ENCODE data around the gene MARVELD1. TPM values are rescaled to one million over a fixed set of nuclear protein-coding genes. Genes with fewer than 3 reads are reported as not detected.
"Not testable (repeated sequence)": the region's sequence is repeated elsewhere in the genome, so short reads cannot be mapped to it uniquely, and the experiment has no call there.

The MARVELD1 gene
- total and polyA plus RNA-seq, 2 of the 8 experiments (the other 6 are each of a cell fraction or from before 2014, with no cell fraction given): 28.1 to 37.3 TPM

- not testable (repeated sequence) for H2AFZ ChIP-seq (ENCODE audit: low read length); FAIRE-seq
Observed at GRCh38 chr10:97684368-97684713, 29.2 kb upstream of the MARVELD1 start.

More at GRCh38 chr10:97684368-97684713, 29.2 kb upstream of the MARVELD1 start:
- 90% methylated on average over 5 of the region's 7 CpGs; no CpG with 5 or more reads in 1 of the 2 experiments for WGBS, 2 experiments (ENCODE audit: extremely low coverage in 1 of 2, insufficient coverage in 1 of 2, insufficient read length in 1 of 2, insufficient replicate concordance in 2 of 2, low coverage in 1 of 2, low lambda C conversion rate in 2 of 2, missing lambda C conversion rate in 1 of 2)
- Histone ChIP-seq H3K4me1 (replicated peaks in 1 of 4; ENCODE audit: control insufficient read depth in 3 of 4, insufficient read depth in 4 of 4, low read length in 3 of 4) (peaks cover 0 to 16% (median 5%) of the 10 kb centered on the region in 4 experiments; a peak in 4 of 7 replicates), H3K79me2 (ENCODE audit: control insufficient read depth in 1 of 2, insufficient read depth in 2 of 2, low read length in 2 of 2) (peaks cover 0 to 11% of the 10 kb centered on the region in 2 experiments; a peak in 1 of 4 replicates)
- not testable (repeated sequence) for H2BK120ac ChIP-seq (replicated peaks; ENCODE audit: low read depth, low read length); H3K9ac ChIP-seq (replicated peaks in 1 of 4; ENCODE audit: extremely low read depth in 1 of 4, low read depth in 3 of 4, low read length in 3 of 4); H2BK12ac ChIP-seq (ENCODE audit: low read depth, low read length); H4K91ac ChIP-seq (replicated peaks; ENCODE audit: insufficient read length, low read length); H2BK15ac ChIP-seq (ENCODE audit: low read length); H4K5ac ChIP-seq (ENCODE audit: insufficient read length, low read depth, low read length); H3K23me2 ChIP-seq (ENCODE audit: low read depth, low read length); H3K14ac ChIP-seq (ENCODE audit: insufficient read length); H3K56ac ChIP-seq (replicated peaks; ENCODE audit: insufficient read length, low read depth, low read length); H3K4ac ChIP-seq (replicated peaks; ENCODE audit: insufficient read length, low read depth, low read length); H2BK20ac ChIP-seq (ENCODE audit: low read length); H3K9me3 ChIP-seq (ENCODE audit: insufficient read depth in 2 of 2, low read depth in 1 of 2, low read length in 1 of 2); H3K79me1 ChIP-seq (ENCODE audit: low read depth, low read length); H3K4me2 ChIP-seq (ENCODE audit: insufficient read depth in 1 of 2, low read depth in 2 of 2, low read length in 2 of 2); H3K4me3 ChIP-seq (ENCODE audit: extremely low read depth in 1 of 4, insufficient read depth in 2 of 4, low read depth in 3 of 4, low read length in 4 of 4); H4K20me1 ChIP-seq (replicated peaks in 1 of 2; ENCODE audit: control insufficient read depth in 1 of 2, insufficient read depth in 2 of 2, low read length in 2 of 2); H3K23ac ChIP-seq (ENCODE audit: insufficient read length); H2BK5ac ChIP-seq (ENCODE audit: low read depth, low read length); H3K18ac ChIP-seq (ENCODE audit: extremely low read depth, low read length); H3K27ac ChIP-seq (ENCODE audit: low read depth, low read length); H4K8ac ChIP-seq (ENCODE audit: extremely low read depth, insufficient read depth, low read length); H3K36me3 ChIP-seq (ENCODE audit: control insufficient read depth in 2 of 4, insufficient read depth in 4 of 4, low read length in 3 of 4); H3K27me3 ChIP-seq (replicated peaks in 1 of 4; ENCODE audit: control insufficient read depth in 3 of 4, extremely low read depth in 1 of 4, insufficient read depth in 3 of 4, low read length in 3 of 4); H2AK5ac ChIP-seq (ENCODE audit: low read depth, low read length); DNase-seq (ENCODE audit: low read depth in 1 of 2, low spot score in 2 of 2)
- CTCF ChIA-PET (ENCODE audit: partially characterized antibody): interaction anchor here (0.6 to 4.0 kb wide), 14 partner anchors 9 to 164 kb away, joined by 3 to 30 read pairs (median 4); no protein-coding TSS in a partner anchor
- POLR2A ChIA-PET (ENCODE audit: partially characterized antibody): interaction anchor here (0.6 to 2.0 kb wide), 7 partner anchors 17 to 250 kb away, joined by 3 to 12 read pairs (median 4); partner anchors contain the start of genes MARVELD1 and ZFYVE27
